Activated CD8-positive, alpha-beta memory T cell treated with anti-CD3 and anti-CD28 coated beads, Interleukin-2, amount 50 U/mL, for 1 hour (primary cell): ENCODE data around the gene BIN1.

Experiments used
- DNase-seq: peaks from one replicate; pipeline ENCODE4 v3.0.0-alpha.2; 2020; ENCODE audit errors: extremely low read depth

The BIN1 gene

GRCh38 chr2:127091148-127091547, 15.8 kb downstream of the BIN1 start:
- no peak for DNase-seq

DNA sequence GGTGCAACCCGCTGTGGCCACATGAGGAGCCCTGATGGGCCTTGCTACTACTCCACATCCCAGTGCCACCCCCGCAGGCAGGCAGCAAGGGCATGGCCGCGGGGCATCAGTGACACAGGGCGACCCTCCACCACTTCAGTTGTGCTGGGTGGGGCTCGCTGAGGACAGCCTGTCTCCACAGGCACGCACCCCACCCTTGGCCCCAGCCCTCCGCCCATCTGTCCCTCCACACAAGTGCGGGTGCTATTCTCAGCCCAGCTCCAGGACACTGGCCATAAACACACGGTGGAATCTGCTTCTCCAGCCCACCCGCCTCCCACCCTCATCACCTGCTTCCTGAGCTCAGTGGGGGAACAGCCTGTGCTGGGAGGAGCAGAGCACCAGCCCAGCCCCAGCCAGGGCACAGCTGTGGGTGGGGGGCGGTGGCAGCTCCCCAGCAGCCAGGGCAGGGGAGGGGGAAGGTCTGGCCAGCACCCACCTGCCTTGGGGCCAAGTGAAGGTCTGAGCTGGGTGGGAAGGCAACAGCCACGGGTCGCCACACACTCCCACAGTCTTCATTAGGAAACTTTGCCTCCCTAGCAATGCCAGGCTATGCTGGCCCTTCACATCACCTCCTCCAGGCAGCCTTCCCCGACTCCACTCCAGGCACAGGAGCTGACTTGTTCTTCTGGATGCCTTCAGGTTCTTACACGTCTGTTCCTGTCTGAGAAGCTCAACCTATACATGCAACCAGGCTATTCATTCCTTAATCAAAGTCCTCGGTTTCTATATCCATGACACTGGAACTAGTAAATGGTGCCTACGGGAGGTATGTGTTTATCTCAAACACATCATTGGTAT, 16.5 kb downstream of the BIN1 start:
- DNase-seq, result no peak

- DNase-seq, result no peak
These were observed 17.3 kb downstream of the BIN1 start for GRCh38 chr2:127089478-127090235.

GRCh38 chr2:127088706-127089105, 18.2 kb downstream of the BIN1 start:
- DNase-seq, result no peak

DNA sequence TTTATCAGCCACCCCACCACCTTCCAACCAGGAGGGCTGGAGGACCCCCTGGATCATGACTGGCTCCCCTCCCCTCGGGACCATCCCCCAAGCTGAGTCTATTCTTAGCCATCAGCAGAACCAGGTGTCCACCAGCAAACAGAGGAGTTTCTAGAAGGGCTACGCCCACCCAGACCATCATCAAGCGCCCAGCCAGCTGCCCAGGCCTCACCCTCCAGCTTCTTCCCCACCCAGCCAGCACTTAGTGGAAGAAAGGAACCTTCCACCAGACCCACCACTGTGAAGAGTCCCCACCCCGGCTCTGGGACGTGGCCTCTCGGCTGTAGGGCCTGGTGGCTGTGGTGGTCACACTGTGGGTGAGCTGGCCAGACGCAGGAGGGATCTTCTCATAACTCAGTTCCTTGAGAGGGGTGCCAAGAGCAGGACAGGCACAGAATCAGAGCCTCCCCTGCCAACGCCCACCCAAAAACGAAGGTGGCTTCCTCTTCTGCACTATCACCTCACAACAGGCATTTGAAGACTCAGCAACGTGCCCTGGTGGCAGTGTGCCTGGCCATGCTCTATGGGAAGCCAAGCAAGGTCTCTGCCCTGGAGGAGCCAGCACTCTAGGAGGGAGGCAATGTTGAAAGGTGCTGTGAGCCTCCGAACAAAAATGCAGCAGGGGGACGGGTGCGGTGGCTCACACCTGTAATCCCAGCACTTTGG, 19.0 kb downstream of the BIN1 start:
- no peak for DNase-seq

DNA sequence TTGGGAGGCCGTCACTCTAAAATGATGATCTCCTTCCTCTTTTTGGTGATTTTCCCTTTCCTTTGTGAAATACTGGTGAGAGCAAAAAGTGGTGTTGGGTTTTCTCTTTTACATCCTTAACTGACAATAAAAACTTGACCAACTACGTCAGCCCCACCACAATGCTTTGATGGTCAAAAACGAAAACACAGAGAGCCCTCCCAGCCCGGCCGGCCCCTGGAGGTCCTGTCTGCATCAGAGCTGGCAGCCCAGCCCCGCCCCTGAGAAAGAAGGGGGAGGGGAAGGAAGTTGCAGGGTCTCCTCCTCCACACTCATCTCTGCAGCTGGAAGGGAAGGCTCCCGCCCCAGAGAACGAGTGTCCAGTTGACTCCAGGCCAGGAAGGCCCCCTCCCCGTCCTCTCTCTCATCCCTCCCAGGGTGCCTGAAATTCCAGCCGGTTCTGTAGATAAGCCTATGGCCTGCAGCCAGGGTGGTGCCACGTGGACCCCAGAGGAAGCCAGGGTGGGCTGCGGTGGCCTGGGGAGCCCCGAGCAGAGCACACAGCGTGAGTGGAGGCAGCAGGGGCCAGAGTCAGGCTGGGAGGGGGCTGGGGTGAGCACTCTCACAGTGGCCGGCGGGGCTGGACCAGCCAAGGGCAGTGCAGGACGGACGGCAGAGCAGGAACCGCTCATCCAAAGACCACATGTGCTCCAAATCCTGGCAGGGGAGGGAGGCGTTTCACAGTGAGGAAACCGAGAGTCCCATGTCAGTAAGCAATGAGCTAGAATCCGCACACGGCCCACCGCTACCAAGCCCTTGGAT, 19.8 kb downstream of the BIN1 start:
- DNase-seq, result no peak

DNA sequence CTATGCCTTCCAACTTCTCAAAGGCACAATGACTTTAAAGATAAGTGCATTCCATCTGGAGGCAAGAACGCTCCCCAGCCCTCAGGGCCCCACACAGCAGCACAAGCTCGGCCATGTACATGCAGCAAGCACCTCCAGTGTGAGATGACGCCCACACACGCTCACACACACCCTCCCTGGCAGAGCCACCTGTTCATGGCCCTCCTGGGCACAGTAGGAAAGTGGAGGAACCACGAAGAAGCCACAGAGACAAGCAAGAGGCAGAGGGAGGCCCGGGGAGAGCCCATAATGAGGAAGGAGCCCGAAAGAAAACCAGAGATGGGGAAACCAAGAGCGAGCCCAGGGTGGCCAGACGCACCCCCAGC, 21.7 kb downstream of the BIN1 start:
- no peak for DNase-seq

GRCh38 chr2:127084611-127085316, 22.2 kb downstream of the BIN1 start:
- DNase-seq, result no peak

- DNase-seq, result no peak
These were observed 23.0 kb downstream of the BIN1 start for GRCh38 chr2:127083819-127084503.

DNA sequence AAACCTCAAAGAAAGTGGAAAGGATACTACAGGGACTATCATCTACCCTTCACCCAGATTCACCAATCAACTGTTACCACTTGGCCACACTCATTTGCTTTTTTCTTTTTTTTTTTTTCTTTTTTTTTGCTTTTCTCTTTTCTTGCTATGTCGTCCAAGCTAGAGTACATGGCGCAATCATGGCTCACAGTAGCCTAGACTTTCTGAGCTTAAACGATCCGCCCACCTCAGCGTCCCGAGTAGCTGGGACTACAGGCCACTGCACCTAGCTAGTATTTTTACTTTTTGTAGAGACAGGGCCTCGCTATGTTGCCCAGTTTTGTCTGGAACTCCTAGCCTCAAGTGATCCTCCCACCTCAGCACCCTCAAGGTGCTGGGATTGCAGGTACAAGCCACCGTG, 24.0 kb downstream of the BIN1 start:
- DNase-seq, result no peak

- DNase-seq, result peak; percentile 51
These were observed 24.9 kb downstream of the BIN1 start for GRCh38 chr2:127081826-127082633.

GRCh38 chr2:127080938-127081755, 25.8 kb downstream of the BIN1 start:
- DNase-seq, result no peak

- no peak for DNase-seq
These were observed 26.6 kb downstream of the BIN1 start for GRCh38 chr2:127080226-127080937.

DNA sequence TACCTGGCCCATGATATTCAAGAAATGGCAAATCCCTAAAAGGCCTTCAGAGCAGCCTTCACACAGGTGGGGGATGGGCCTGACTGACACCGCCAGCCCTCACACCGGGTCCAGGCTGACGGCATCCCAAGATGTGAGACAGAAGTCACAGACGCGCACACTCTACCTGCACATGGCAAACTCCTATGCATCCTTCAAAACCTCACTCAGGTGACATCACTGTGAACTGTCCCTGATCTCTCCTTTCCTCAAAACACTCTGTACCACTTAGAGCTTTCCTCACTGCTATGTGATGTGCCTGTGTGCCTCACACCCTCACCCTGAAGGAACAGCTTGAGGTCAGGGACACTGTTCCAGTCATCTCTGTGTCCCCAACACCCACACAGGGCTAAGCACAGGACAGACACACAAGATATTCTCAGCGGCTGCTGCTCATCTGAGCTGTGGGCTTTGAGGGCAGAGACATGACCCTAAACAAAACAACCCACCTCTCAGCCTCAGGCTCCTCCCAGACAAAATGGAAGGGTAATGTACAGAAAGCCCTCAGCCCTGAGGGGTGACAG, 27.5 kb downstream of the BIN1 start:
- DNase-seq, result no peak

DNA sequence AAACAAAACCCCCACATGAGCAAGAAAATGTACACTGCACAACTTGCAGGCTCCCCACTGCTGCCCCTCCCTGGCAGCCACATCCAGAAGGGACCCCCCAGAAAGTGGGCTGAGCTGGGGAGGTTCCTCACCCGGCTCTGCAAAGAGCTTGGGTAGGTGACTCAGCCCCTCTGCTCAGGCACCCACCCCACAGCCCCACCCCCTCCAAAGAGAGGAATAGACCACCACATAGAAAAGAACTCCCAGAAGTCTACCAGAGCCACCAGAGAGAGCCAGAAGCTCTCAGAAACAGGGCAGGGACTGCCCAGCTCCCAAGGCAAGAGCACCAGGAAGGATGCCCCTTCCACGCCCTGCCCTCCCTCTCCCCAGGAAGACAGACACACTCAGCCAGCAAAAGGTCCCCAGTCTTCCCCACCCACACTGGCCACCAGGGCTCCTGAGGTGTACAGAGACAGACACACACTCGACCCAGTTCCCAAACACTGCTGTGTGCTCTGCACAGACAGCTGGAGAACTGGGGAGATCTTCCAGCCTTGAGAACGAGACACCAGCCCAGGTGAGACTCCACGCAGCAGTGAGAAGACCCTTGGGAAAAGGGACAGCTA, 28.2 kb downstream of the BIN1 start:
- DNase-seq, result no peak

- no peak for DNase-seq
These were observed 28.9 kb downstream of the BIN1 start for GRCh38 chr2:127078028-127078427.

DNA sequence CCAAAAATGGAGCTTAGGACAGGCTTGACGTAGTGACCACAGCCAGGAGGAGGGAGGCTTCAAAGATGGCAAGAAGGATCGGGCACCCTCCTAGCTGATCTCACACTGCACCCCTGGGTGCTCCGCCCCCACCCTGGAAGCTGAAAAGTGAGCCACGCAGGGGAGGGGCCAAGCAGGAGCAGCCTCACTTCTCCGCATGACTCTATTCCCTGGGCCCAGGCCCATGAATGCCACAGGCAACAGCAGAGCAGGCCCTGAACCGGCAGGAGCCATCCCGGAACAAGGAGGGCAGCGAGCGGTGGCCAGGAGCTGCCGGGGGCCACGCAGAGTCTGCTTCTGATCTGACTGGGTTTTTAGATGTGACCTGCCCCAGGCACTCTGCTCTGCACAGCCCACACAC, 30.0 kb downstream of the BIN1 start:
- no peak for DNase-seq
